Fibroblast of mammary gland (primary cell): Measurements from ENCODE around the gene SDK2.

Source experiments
- DNase-seq: peaks from one replicate; pipeline ENCODE4 v3.0.0-alpha.2; 2010; ENCODE audit warnings: low read depth
- H3K4me3 ChIP-seq: 2 replicates; pipeline ENCODE4 v1.5.1; 2011; ENCODE audit warnings: low read depth, mild to moderate bottlenecking, low read length, moderate library complexity; ENCODE audit not compliant: control insufficient read depth
- TF ChIP-seq, protein P1 (sequence below): conservative IDR thresholded peaks from 2 replicates; pipeline ENCODE4 v1.5.1; 2011; ENCODE audit warnings: low read depth, low read length, inconsistent platforms; ENCODE audit not compliant: control insufficient read depth, insufficient read depth

SDK2 gene

GRCh38 chr17:73482894-73483293 lies 161.4 kb downstream of the SDK2 start:
- TF ChIP-seq, protein P1, sequence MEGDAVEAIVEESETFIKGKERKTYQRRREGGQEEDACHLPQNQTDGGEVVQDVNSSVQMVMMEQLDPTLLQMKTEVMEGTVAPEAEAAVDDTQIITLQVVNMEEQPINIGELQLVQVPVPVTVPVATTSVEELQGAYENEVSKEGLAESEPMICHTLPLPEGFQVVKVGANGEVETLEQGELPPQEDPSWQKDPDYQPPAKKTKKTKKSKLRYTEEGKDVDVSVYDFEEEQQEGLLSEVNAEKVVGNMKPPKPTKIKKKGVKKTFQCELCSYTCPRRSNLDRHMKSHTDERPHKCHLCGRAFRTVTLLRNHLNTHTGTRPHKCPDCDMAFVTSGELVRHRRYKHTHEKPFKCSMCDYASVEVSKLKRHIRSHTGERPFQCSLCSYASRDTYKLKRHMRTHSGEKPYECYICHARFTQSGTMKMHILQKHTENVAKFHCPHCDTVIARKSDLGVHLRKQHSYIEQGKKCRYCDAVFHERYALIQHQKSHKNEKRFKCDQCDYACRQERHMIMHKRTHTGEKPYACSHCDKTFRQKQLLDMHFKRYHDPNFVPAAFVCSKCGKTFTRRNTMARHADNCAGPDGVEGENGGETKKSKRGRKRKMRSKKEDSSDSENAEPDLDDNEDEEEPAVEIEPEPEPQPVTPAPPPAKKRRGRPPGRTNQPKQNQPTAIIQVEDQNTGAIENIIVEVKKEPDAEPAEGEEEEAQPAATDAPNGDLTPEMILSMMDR: no peak
- H3K4me3 ChIP-seq: no peak overlapping the region
- no peak for DNase-seq

- TF ChIP-seq, protein P1: no peak
- DNase-seq: no peak
- H3K4me3 ChIP-seq: no peak overlapping the region
Observed at GRCh38 chr17:73482251-73482716, 162.0 kb downstream of the SDK2 start.

DNA sequence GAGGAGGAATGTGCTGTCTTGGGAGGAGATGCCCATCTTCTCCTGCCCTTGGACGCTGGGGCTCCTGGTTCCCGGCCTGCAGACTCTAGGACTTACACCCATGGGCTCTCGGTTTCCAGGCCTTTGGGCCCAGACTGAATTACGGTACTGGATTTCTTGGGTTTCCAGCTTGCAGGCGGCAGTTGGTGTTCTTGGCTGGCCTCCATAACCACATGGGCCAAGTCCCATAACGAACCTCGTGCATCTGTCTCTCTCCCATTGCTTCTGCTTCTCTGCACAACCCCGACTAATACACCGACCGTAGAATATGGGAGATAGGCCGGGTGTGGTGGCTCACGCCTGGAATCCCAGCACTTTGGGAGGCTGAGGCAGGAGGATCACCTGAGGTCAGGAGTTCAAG lies 162.6 kb downstream of the SDK2 start:
- TF ChIP-seq, protein P1: no peak
- no peak overlapping the region for H3K4me3 ChIP-seq
- DNase-seq: no peak

DNA sequence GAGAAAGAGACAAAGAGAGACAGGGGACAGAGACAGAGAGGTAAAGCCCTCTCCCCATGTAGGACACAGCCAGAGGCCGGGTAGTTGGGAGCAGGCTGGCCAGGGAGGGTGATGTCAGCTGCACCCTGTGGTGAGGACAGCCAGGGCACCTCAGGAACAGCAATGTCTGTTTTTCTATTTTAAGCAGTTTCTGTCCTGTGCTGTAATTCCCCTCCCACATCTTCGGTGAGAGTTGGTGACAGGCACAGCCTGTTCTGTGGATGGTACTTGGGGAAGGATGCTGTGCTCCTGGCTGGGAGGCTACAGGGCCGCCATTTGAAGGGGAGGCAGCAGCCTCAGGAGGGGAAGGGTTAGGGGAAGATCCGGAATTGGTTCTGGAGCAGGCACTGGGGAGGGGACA lies 163.5 kb downstream of the SDK2 start:
- DNase-seq: no peak
- no peak overlapping the region for H3K4me3 ChIP-seq
- TF ChIP-seq, protein P1: no peak

DNA sequence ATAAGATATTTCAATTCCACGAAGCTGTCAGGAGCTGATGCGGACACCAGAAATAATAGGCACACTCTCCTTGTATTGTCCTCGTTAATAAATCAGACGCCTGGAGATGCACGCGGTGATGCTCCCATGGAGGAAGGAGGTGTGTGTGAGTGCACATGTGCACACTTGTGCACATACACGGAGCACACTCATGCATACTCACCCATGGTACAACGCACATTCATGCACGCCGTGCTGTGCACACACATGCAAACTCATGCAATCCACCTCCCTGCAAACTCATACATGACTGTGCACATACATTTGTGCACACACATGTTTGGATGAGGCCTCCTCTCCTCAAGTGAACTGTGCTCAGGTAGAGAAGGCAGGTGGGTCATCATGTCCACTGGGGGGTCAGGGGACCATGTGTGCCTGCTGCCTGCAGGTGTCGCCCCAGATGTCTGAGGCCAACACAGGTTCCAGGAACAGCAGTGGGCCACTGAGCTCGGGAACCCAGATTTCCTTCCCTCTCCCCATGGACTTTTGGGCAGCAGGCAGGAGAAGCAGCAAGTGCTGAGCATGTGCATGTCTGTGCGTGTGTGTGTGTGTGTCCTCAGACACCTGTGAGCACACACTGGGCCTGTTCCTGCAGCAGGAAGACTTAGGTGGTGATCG lies 165.3 kb downstream of the SDK2 start:
- no peak overlapping the region for H3K4me3 ChIP-seq
- no peak for DNase-seq
- TF ChIP-seq, protein P1: no peak

DNA sequence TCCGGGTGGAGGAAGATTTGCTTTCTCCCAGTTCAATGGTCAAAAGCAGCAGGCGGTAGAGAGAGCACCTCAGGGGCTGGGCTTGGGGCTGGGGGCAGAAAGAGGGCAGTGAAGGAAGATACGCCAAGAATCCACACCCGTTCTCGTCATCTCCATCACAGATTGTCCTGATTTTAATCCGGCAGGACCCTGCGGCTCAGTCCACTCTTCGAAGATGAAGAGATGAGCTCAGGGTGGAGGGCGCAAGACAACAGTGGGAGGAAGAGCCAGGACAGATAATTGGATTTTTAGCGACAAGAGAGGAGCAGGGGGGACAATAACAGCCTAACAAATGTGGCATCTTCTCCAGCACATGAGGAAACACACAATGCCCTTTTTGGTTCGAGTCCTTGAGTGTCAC lies 165.9 kb downstream of the SDK2 start:
- H3K4me3 ChIP-seq: no peak overlapping the region
- TF ChIP-seq, protein P1: no peak
- DNase-seq: no peak

- no peak overlapping the region for H3K4me3 ChIP-seq
- no peak for DNase-seq
- TF ChIP-seq, protein P1: no peak
Observed at GRCh38 chr17:73476890-73477350, 167.3 kb downstream of the SDK2 start.
